ENCODE measurements around the gene OPRM1. TPM values are rescaled to one million over a fixed set of nuclear protein-coding genes. Genes with fewer than 3 reads are reported as not detected.
A peak's percentile ranks its signal among the peaks of the same experiment; 100 is the strongest.

OPRM1 gene
- total RNA-seq, 1 experiment from 2014 or later, result not detected

- Histone ChIP-seq H4K91ac (ENCODE audit: insufficient read length, low read depth, low read length) (no peak overlapping the region), H3K9me3 (ENCODE audit: control insufficient read depth, low read depth, low read length) (no peaks in the 10 kb centered on the region), H4K5ac (ENCODE audit: insufficient read length, low read depth, low read length) (no peak overlapping the region), H2BK12ac (ENCODE audit: insufficient read length, low read depth, low read length) (no peak overlapping the region), H3K27me3 (ENCODE audit: insufficient read depth, low read length) (no peaks in the 10 kb centered on the region), H2AFZ (ENCODE audit: low read length) (no peak overlapping the region), H3K14ac (ENCODE audit: insufficient read depth, low read length) (no peak overlapping the region), H3K27ac (ENCODE audit: insufficient read length, low read depth, low read length) (no peak overlapping the region), H3K4ac (ENCODE audit: low read depth, low read length) (no peak overlapping the region), H2BK15ac (ENCODE audit: low read depth, low read length) (no peak overlapping the region), H2BK20ac (ENCODE audit: low read depth, low read length, poor library complexity, severe bottlenecking) (no peak overlapping the region), H3K4me2 (ENCODE audit: insufficient read depth, insufficient read length, low read length) (no peak overlapping the region), H3K56ac (ENCODE audit: insufficient read length, low read depth, low read length) (no peak overlapping the region), H3K79me1 (ENCODE audit: insufficient read depth, low read depth, low read length, poor library complexity, severe bottlenecking) (no peaks in the 10 kb centered on the region), H3K18ac (ENCODE audit: insufficient read length, low read depth, low read length) (no peak overlapping the region), H4K8ac (replicated peaks; ENCODE audit: insufficient read length, low read depth, low read length) (no peak overlapping the region), H3K79me2 (ENCODE audit: insufficient read depth, low read length) (no peaks in the 10 kb centered on the region), H4K20me1 (ENCODE audit: control insufficient read depth, insufficient read depth, insufficient read length) (no peaks in the 10 kb centered on the region), H2BK5ac (ENCODE audit: insufficient read length, low read length) (no peak overlapping the region), H3K23me2 (ENCODE audit: insufficient read length, low read depth, low read length, poor library complexity, severe bottlenecking) (no peaks in the 10 kb centered on the region), H2BK120ac (ENCODE audit: low read depth, low read length, poor library complexity, severe bottlenecking) (no peak overlapping the region), H2AK5ac (ENCODE audit: insufficient read length, low read length) (no peak overlapping the region), H3K4me1 (ENCODE audit: insufficient read depth, low read length) (no peaks in the 10 kb centered on the region), H3K23ac (ENCODE audit: insufficient read length, low read depth, low read length) (no peak overlapping the region), H3T11ph (ENCODE audit: low read length) (no peak overlapping the region), H3K9ac (ENCODE audit: extremely low read depth, insufficient read length, low read length) (no peak overlapping the region)
- peak; percentile 36 for DNase-seq
- Mint-ChIP-seq H3K4me3 (no peak overlapping the region), H3K9me3 (peaks cover 5 to 8% of the 10 kb centered on the region in 2 experiments; a peak in 3 of 5 replicates), H3K36me3 (ENCODE audit: insufficient read depth in 1 of 3, low read depth in 3 of 3) (no peaks in the 10 kb centered on the region; a peak in 2 of 7 replicates), H3K27ac (no peak overlapping the region), H3K4me1 (no peaks in the 10 kb centered on the region), H3K27me3 (ENCODE audit: low read depth) (peaks cover 1% of the 10 kb centered on the region; the same call in 1 of the 2 replicates)
- no CpG with 5 or more reads among the region's 9 CpGs for WGBS (ENCODE audit: extremely low coverage, insufficient read length, low lambda C conversion rate)
- peak; percentile 57 for TF ChIP-seq CTCF (conservative IDR thresholded peaks at IDR 0.05)
Observed at GRCh38 chr6:154166140-154166539, 127.1 kb downstream of the OPRM1 start.

Measured in H9 (cell line).